HG02642 (cell line): Measurements from ENCODE around the gene THAP11.
"Not testable (repeated sequence)": the region's sequence is repeated elsewhere in the genome, so short reads cannot be mapped to it uniquely, and the experiment has no call there.

Experiments
- ATAC-seq: cut with Tn5 transposase; IDR thresholded peaks from one replicate; pipeline ENCODE4 v1.9.1; 2021; ENCODE audit warnings: mild to moderate bottlenecking; ENCODE audit not compliant: unreplicated experiment, poor library complexity

The THAP11 gene

DNA sequence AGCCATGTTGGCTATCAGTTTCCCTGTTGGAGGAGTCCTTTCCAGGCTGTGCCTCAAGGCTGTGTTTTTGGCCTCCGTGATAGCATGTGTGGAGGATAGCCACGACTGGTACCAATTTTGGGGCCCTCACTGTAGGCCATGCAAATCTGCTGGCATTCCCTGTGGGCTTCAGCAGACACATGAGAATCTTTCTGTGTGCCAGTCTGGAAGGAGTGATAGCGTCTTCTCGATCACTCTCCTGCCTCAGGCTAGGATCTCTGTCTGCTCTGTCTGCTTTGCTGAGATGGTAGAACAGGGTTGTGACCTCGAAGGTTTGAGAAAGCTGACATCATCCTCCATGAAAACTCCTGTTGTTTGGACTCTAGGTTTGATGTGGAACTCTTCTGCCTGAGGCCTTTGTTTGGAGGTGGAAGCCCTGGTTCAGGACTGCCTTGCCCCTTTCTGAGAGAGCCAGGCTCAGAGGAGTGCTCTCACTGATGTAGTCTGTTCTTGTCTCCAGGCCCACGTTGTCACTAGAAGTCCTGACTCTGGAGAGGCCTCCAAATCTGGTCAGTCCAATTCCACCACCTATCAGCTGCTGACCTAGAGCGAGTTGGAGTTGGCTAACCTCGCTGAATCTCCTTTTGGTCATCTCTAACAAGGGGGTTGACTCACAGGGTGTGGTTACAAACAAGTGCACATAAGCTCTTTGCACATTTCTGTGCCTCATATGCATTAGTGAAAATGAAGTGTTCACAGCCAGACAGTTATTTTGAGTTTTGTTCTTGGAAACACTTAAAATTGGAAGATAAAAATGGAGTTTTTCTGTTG, 18.7 kb downstream of the THAP11 start:
- no peak for ATAC-seq

DNA sequence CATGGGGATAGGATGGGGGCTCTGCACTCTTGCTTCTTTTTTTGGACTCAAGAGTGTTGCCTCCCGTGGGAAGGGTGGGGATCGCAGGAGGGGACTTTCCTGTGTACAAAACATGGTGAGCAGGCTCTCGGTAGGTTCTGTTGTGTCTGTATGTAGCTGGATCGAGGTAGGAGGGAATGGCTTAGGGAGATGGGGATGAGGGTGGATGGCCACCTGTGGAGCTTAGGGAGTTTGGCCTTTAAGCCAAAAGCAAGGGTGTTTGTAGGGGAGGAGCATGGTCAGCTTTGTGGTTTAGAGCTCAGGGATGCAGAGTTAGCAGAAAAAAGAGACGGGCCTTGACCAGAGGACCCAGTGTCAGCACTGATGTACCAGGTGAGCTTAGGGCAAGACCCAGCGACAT, 19.8 kb downstream of the THAP11 start:
- ATAC-seq: no peak

- ATAC-seq: no peak
These were observed 20.8 kb downstream of the THAP11 start for GRCh38 chr16:67862623-67863583.

DNA sequence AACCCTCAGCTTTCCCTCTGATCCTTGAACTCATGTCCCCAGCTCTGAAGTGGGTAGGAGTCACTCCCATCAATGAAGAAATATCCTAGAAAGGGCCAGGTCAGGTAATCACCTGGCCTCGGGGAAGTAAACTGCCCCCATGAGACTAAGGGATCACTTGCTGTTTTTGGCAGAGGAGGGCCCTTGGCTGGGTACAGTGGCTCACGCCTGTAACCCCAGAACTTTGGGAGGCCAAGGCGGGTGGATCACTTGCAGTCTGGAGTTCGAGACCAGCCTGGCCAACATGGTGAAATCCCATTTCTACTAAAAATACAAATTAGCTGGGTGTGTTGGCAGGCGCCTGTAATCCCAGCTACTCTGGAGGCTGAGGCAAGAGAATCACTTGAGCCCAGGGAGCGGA, 21.9 kb downstream of the THAP11 start:
- ATAC-seq: not testable (repeated sequence)

GRCh38 chr16:67864594-67864993, 22.5 kb downstream of the THAP11 start:
- ATAC-seq: no peak

DNA sequence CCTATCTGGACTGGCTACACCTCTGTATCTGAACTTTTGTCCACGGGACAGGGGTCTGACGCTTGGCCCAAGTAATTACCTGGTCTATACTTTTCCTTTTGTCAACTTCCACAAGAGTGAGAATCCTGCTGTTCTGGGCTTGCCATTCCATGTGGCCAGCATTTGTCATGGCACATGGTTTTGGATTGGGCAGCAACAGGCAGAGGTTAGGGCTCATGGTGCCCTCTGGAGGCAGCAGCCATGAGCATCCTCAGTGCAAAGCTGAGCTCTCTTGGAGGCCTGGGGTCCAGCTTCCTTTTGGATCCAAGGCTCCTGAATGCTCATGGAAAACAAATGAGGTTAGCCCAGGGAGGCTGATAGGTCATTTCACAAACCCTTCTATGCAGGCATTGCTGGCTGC, 23.2 kb downstream of the THAP11 start:
- no peak for ATAC-seq

DNA sequence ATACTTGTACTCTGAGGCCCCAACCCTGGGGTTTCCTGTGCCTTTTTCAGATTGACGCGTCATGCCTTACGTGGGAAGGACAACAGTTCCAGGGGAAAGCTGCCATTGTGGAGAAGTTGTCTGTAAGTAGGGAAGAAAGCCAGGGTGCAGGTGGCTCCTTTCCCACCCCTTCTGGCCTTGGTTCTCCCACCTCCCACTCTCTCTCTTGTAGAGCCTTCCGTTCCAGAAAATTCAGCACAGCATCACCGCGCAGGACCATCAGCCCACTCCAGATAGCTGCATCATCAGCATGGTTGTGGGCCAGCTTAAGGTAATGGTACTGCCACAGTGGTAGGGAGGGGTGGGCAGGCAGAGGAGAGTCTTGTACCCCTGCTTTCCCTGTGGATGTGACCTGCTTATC, 26.2 kb downstream of the THAP11 start:
- no peak for ATAC-seq

DNA sequence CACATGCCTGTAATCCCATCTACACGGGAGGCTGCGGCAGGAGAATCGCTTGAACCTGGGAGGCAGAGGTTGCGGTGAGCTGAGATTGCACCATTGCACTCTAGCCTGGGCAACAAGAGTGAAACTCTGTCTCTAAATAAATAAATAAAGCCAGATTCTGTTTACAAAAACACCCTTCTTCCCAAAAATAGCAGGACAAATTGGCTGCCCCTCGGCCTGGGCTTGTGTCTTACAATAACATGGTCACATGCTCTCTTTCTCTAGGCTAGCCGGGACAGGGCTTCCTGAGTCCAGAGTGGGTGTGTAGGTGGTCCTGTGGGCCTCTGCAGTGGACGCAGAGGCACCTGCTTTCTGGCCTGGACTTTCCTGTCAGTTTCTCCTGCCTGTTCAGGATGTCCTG, 27.5 kb downstream of the THAP11 start:
- no peak for ATAC-seq

DNA sequence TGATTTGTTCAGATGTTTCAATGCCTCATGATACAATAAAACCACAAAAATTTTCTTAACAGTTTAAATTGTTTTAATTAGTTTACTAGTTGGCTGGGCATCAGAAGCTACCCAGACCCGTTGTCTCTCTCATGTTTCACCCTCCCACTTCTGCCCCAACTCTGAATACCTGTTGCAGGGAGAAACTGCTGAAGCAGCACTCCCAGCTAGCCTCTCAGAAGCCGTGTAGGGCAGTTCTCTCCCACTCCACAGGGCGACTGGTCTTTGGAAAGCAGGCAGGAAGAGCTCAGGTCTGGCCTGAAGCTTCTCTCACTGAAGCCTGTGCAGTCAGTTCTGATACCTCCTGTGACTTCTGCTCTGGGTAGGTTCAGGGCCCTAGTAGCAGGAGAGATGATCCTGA, 29.1 kb downstream of the THAP11 start:
- ATAC-seq: no peak

GRCh38 chr16:67872131-67872630, 30.1 kb downstream of the THAP11 start:
- ATAC-seq: no peak

GRCh38 chr16:67872631-67873434, 30.7 kb downstream of the THAP11 start, which contains the start of gene EDC4:
TSS of gene EDC4 (plus strand) at chr16:67873052. CDS start at chr16:67873262, 210 bp downstream.
- ATAC-seq: peak; percentile 81

DNA sequence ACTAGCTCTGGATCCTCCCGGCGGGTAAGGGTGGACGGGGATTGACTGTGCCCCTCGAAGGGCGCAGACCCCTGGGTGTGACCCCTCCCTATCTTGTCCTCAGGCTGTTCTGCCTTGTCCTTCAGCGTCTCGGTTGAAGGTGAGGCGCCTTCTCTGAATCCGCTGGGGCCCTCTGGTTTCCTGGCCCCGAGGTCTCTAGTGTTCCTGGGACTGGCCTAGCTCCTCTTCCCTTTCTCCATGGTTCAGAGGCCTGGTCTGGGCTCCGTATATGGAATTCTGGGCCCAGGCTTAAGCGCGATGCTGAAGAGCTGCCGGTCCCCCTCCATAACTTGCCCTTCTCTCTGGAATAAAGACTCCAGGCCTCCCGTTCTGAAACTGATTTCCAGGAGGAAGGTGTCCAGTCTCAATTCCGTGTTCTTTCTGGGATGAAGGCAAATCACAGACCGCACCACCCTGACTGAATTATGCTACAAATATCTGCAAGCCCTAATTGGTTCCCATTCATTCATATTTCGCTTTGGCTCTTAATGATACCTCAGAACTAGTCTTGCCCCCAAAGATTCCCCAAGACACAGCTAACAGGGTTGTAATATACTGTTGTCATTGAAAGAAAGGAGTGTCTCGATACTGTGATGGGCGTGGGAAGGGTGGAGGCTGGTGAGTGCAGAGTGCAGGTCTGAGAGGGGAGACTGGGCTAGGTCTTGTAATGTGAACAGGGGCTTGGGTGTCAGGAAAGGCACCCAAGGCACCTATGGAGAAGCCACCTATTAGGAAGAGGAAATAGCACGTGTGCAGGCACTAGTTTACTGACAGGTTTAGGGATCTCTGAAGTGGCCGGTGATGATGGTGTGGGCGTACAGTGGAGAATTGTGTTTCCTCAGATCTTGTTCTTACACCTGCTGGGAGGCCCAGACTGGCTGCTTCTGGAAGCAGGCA, 31.6 kb downstream of the THAP11 start:
- ATAC-seq: peak; percentile 30

DNA sequence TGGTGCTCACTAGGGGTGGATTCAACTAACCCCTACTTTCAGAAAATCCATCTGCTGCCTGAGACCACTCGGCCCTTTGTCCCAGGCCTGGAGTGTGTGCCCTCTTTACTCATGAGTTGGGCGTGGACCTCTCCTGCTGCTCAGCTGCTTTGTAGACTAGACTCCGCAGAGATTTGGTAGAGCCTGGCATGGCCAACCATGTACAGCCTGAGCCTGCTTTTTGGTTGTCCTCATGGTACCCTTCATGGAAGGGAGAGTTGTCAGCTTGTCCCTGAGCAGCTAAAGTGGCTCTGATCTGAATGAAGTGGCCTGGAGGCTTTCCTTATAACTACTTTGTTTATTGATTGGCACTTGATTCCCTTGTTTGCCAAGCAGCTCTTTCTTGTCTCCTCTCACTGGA, 32.3 kb downstream of the THAP11 start:
- no peak for ATAC-seq

GRCh38 chr16:67877064-67877463, 34.9 kb downstream of the THAP11 start:
- no peak for ATAC-seq

GRCh38 chr16:67878232-67878631, 36.1 kb downstream of the THAP11 start:
- ATAC-seq: no peak

DNA sequence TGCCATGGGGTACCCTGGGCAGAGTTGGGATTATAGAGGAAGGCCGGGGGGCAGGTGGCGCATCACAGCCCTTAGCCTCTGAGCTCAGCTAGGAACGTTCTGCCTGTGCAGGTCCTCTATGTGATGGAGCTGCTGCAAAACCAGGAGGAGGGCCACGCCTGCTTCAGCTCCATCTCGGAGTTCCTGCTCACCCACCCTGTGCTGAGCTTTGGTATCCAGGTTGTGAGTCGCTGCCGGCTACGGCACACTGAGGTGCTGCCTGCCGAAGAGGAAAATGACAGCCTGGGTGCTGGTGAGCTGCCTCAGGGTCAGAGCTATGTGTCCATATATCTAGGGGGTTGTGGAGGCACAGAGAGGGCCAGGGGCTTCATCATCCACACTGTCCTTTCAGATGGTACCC, 36.7 kb downstream of the THAP11 start:
- no peak for ATAC-seq

DNA sequence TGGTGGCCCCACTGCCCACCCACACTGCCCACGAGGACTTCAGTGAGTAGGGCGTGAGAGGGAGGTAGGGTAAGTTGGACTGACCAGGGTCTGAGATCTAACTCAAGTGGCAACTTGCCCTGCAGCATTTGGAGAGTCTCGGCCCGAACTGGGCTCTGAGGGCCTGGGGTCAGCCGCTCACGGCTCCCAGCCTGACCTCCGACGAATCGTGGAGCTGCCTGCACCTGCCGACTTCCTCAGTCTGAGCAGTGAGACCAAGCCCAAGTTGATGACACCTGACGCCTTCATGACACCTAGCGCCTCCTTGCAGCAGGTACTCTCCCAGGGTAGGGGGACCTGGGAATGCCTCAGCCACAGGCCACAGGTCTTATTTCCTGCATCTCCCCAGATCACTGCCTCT, 37.3 kb downstream of the THAP11 start:
- ATAC-seq: no peak

DNA sequence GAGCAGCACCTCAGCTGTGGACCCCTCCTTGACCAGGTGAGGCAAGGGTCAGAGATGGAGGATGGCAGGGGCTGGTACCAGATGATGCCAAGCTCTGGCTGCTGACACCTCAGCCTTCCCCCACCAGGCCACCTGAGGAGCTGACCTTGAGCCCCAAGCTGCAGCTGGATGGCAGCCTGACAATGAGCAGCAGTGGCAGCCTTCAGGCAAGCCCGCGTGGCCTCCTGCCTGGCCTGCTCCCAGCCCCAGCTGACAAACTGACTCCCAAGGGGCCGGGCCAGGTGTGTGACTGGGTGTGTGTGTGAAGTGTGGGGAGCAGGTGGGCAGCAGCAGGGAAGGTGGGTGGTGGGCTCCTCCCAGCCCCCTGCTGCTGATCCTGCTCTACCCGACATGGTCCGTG, 37.8 kb downstream of the THAP11 start:
- no peak for ATAC-seq

DNA sequence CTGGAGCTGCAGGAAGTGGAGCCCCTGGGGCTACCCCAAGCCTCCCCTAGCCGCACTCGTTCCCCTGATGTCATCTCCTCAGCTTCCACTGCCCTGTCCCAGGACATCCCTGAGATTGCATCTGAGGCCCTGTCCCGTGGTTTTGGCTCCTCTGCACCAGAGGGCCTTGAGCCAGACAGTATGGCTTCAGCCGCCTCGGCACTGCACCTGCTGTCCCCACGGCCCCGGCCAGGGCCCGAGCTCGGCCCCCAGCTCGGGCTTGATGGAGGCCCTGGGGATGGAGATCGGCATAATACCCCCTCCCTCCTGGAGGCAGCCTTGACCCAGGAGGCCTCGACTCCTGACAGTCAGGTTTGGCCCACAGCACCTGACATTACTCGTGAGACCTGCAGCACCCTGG, 38.5 kb downstream of the THAP11 start:
- no peak for ATAC-seq
